Adrenal gland (tissue), 5 donors: ENCODE results near the gene MED22.

Experiments
- CTCF ChIP-seq, 6 experiments: fragments of 450-650 bp in 4 of 6; fragments of 200-600 bp in 2 of 6; sonication (generic) in 1 of 6; IDR thresholded peaks; 1 replicate in 5 of 6; 2 replicates in 1 of 6; pipeline versions ENCODE4 v1.5.1 to v1.8.0; 2016 to 2021; ENCODE audit warnings: antibody characterized with exemption in 6 of 6, mild to moderate bottlenecking in 2 of 6, moderate library complexity in 1 of 6
- POLR2A ChIP-seq, 2 donors: fragments of 450-650 bp; IDR thresholded peaks; one replicate each; pipeline ENCODE4 v1.6.1; 2017; ENCODE audit warnings: antibody characterized with exemption in 2 of 2, mild to moderate bottlenecking in 2 of 2, moderate library complexity in 1 of 2
- donor health status: DM: no; HTN: no; CAD: no.

DNA sequence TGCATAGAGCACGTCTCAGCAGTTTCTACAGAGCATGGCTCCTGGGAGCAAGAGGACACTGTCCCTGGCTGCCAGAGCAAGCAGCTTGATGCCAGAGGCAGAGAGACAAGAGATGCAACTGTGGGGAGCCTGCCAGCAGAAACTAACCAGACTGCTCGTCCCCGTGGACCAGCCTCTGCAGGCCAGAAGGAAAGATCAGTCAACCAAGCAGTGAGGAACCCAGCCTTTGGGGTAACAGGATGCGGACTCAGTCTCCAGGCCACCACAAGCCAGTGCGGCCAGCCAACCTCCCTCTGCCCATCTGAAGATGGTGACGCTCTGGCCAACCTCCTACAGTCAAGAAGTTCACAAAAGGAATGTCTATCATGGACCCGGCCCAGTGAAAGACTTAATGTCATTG, 24.2 kb upstream of the MED22 start:
- TF ChIP-seq POLR2A (IDR thresholded peaks at IDR 0.05) = no peak
- TF ChIP-seq CTCF (IDR thresholded peaks at IDR 0.05) = no peak
